ENCODE results near the gene CLTCL1. TPM values are rescaled to one million over a fixed set of nuclear protein-coding genes. Genes with fewer than 3 reads are reported as not detected.
A peak's percentile ranks its signal among the peaks of the same experiment; 100 is the strongest.

Gene CLTCL1
- total and polyA plus RNA-seq, 9 of the 15 experiments (the other 6 are each of a cell fraction or from before 2014, with no cell fraction given) = 1.1 to 11.7 (median 5.0) TPM

DNA sequence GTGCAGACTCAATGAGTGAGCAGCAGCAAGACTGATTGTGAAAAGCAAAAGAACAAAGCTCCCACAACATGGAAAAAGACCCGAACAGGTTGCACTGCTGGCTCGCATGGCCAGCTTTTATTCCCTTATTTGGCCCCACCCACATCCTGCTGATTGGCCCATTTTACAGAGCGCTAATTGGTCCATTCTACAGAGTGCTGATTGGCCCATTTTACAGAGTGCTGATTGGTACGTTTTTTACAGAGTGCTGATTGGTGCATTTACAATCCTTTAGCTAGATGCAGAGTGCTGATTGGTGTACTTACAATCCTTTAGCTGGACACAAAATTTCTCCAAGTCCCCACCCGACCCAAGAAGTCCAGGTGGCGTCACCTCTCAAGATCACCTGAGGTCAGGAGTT lies 97.6 kb downstream of the CLTCL1 start (continued):
- TF ChIP-seq, protein P1, sequence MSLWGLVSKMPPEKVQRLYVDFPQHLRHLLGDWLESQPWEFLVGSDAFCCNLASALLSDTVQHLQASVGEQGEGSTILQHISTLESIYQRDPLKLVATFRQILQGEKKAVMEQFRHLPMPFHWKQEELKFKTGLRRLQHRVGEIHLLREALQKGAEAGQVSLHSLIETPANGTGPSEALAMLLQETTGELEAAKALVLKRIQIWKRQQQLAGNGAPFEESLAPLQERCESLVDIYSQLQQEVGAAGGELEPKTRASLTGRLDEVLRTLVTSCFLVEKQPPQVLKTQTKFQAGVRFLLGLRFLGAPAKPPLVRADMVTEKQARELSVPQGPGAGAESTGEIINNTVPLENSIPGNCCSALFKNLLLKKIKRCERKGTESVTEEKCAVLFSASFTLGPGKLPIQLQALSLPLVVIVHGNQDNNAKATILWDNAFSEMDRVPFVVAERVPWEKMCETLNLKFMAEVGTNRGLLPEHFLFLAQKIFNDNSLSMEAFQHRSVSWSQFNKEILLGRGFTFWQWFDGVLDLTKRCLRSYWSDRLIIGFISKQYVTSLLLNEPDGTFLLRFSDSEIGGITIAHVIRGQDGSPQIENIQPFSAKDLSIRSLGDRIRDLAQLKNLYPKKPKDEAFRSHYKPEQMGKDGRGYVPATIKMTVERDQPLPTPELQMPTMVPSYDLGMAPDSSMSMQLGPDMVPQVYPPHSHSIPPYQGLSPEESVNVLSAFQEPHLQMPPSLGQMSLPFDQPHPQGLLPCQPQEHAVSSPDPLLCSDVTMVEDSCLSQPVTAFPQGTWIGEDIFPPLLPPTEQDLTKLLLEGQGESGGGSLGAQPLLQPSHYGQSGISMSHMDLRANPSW (CRISPR knock-in tag; IDR thresholded peaks at IDR 0.05) = peak; percentile 34; the same call in 1 of the 2 replicates
- TF ChIP-seq MTA3 (IDR thresholded peaks at IDR 0.05; ENCODE audit: borderline replicate concordance) (peak; percentile 28; the same call in 1 of the 2 replicates), NFRKB (IDR thresholded peaks at IDR 0.05; ENCODE audit: low read depth) (no peak), ZNF696 (CRISPR knock-in tag; conservative IDR thresholded peaks at IDR 0.05) (no peak), SNIP1 (IDR thresholded peaks at IDR 0.05; ENCODE audit: low read depth) (no peak), TCF7L2 (IDR thresholded peaks at IDR 0.05; ENCODE audit: low read depth, low read length) (no peak), ZNF347 (CRISPR knock-in tag; IDR thresholded peaks at IDR 0.05; ENCODE audit: low read depth) (no peak), ZFX (CRISPR knock-in tag; IDR thresholded peaks at IDR 0.05) (no peak), ZNF75A (CRISPR knock-in tag; IDR thresholded peaks at IDR 0.05) (no peak), FOS (IDR thresholded peaks at IDR 0.05; ENCODE audit: extremely low read depth, insufficient read length) (peak; percentile 59), SRF (CRISPR knock-in tag; IDR thresholded peaks at IDR 0.05) (peak in 1 of 2 experiments; percentile 71; a peak in 1 of 4 replicates), RBM15 (IDR thresholded peaks at IDR 0.05; ENCODE audit: insufficient read depth, low read length) (no peak), ZNF174 (CRISPR knock-in tag; IDR thresholded peaks at IDR 0.05) (no peak), RNF2 (IDR thresholded peaks at IDR 0.05) (no peak), CBFA2T3 (IDR thresholded peaks at IDR 0.05) (no peak), EP300 (IDR thresholded peaks at IDR 0.05; ENCODE audit: low read length) (no peak), EZH2 (IDR thresholded peaks at IDR 0.05; ENCODE audit: borderline replicate concordance, low read depth, low read length) (no peak)
- TF ChIP-seq, protein P2, sequence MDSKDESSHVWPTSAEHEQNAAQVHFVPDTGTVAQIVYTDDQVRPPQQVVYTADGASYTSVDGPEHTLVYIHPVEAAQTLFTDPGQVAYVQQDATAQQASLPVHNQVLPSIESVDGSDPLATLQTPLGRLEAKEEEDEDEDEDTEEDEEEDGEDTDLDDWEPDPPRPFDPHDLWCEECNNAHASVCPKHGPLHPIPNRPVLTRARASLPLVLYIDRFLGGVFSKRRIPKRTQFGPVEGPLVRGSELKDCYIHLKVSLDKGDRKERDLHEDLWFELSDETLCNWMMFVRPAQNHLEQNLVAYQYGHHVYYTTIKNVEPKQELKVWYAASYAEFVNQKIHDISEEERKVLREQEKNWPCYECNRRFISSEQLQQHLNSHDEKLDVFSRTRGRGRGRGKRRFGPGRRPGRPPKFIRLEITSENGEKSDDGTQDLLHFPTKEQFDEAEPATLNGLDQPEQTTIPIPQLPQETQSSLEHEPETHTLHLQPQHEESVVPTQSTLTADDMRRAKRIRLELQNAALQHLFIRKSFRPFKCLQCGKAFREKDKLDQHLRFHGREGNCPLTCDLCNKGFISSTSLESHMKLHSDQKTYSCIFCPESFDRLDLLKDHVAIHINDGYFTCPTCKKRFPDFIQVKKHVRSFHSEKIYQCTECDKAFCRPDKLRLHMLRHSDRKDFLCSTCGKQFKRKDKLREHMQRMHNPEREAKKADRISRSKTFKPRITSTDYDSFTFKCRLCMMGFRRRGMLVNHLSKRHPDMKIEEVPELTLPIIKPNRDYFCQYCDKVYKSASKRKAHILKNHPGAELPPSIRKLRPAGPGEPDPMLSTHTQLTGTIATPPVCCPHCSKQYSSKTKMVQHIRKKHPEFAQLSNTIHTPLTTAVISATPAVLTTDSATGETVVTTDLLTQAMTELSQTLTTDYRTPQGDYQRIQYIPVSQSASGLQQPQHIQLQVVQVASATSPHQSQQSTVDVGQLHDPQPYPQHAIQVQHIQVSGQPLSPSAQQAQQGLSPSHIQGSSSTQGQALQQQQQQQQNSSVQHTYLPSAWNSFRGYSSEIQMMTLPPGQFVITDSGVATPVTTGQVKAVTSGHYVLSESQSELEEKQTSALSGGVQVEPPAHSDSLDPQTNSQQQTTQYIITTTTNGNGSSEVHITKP (IDR thresholded peaks at IDR 0.05; ENCODE audit: partially characterized antibody) = no peak
- TF ChIP-seq, protein P3, sequence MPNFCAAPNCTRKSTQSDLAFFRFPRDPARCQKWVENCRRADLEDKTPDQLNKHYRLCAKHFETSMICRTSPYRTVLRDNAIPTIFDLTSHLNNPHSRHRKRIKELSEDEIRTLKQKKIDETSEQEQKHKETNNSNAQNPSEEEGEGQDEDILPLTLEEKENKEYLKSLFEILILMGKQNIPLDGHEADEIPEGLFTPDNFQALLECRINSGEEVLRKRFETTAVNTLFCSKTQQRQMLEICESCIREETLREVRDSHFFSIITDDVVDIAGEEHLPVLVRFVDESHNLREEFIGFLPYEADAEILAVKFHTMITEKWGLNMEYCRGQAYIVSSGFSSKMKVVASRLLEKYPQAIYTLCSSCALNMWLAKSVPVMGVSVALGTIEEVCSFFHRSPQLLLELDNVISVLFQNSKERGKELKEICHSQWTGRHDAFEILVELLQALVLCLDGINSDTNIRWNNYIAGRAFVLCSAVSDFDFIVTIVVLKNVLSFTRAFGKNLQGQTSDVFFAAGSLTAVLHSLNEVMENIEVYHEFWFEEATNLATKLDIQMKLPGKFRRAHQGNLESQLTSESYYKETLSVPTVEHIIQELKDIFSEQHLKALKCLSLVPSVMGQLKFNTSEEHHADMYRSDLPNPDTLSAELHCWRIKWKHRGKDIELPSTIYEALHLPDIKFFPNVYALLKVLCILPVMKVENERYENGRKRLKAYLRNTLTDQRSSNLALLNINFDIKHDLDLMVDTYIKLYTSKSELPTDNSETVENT (CRISPR knock-in tag; IDR thresholded peaks at IDR 0.05) = no peak
- TF ChIP-seq, protein P4, sequence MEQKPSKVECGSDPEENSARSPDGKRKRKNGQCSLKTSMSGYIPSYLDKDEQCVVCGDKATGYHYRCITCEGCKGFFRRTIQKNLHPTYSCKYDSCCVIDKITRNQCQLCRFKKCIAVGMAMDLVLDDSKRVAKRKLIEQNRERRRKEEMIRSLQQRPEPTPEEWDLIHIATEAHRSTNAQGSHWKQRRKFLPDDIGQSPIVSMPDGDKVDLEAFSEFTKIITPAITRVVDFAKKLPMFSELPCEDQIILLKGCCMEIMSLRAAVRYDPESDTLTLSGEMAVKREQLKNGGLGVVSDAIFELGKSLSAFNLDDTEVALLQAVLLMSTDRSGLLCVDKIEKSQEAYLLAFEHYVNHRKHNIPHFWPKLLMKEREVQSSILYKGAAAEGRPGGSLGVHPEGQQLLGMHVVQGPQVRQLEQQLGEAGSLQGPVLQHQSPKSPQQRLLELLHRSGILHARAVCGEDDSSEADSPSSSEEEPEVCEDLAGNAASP (IDR thresholded peaks at IDR 0.05) = no peak
